CMK (cell line): ENCODE measurements around the gene NEIL1.
"Not testable (repeated sequence)": the region's sequence is repeated elsewhere in the genome, so short reads cannot be mapped to it uniquely, and the experiment has no call there.

Experiments used
- DNase-seq: peaks from one replicate; pipeline ENCODE4 v3.0.0-alpha.2; 2010; ENCODE audit warnings: low read depth

Gene NEIL1

GRCh38 chr15:75333654-75334419 lies 13.0 kb upstream of the NEIL1 start:
- DNase-seq = not testable (repeated sequence)

DNA sequence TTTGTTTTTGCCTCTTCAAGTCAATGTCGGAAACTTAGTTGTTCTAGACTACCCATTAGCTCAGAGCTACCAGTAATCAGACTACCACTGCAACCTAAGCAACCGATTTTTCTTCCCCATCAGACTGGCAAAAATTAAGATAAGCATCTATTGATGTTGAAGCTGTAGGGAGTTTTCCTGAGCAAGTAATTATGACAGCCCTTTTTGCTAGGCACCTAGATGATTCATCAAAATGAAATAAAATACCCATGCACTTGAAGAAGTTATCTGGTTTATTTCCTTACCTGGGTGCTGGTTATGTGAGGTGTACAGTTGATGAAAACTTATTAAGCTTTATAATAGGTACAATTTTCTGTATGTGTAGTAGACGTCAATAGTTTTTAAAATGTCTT lies 11.5 kb upstream of the NEIL1 start:
- no peak for DNase-seq

GRCh38 chr15:75335705-75336355 lies 11.0 kb upstream of the NEIL1 start, which contains the start of gene COMMD4:
TSS of gene COMMD4 (plus strand) at chr15:75336063. CDS start at chr15:75336090, 27 bp downstream.
- peak; percentile 89 for DNase-seq

GRCh38 chr15:75338661-75339240 lies 8.1 kb upstream of the NEIL1 start:
- no peak for DNase-seq

DNA sequence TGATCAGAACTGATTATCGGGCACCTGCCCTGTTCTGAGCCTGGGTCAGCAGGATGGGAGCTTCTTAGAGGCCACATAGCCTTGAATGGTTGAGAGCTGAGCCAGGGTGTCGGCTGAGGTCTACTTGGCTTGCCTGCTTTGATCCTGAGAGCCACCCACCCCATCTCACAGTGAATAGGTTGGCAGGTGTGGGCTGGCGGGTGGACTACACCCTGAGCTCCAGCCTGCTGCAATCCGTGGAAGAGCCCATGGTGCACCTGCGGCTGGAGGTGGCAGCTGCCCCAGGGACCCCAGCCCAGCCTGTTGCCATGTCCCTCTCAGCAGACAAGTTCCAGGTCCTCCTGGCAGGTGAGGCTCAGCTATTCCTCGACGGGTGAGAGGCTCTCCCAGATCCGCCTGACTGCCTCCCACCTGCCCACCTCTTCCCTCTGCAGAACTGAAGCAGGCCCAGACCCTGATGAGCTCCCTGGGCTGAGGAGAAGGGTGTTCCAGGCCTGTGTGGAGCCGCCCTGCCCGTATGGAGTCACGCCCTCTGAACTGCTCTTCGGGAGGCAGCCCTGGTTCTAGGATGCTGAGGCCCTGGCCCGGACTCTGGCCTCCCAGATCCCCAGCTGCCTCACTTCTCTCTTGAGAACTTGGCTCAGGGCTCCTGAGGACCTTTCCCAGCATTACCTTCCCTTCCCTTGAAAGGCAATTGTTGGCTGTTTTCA lies 7.2 kb upstream of the NEIL1 start:
- no peak for DNase-seq

GRCh38 chr15:75342221-75342620 lies 4.6 kb upstream of the NEIL1 start:
- no peak for DNase-seq

- DNase-seq = not testable (repeated sequence)
These were observed 2.9 kb upstream of the NEIL1 start for GRCh38 chr15:75343953-75344352.

DNA sequence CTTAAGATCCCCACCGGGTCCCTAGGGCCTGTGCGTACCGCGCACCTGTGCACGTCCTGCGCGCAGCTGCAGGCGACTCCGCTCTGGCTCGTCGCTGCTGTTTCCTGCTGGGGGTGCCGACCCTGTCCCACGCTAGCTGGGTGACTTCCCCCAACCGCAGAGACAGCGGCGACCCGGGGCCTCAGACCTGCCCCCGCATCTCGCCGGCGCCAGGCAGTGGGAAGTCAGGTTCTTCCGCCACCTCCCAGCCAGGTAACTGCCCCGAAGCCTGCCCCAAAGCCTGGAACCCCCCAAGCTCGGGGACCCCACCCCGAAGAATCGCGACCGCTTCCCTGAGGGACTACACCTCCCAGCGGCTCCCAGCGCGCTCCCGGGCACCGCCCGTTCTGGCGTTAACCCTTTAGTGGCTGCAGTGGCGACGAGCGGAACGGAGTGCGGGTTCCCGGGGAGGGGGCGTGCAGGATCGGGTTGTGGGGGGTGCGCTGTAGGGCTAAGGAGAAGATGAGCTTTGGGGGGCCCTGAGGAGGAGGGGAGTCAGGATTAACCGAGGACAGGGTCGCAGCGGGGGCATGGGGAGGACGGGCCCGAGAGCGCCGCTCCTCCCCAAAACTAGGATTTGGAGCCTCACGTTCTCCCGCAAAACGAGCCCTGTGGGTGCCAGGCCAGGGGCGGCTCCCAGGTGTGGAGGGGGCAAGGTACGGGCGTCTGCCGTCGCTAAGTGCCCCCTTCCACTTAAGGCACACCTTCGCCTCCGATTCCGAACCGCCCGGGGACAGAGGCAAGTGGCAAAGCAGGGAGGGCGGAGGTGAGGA lies 589 bp downstream of the NEIL1 start:
- no peak for DNase-seq

GRCh38 chr15:75348034-75348561 lies 1.3 kb downstream of the NEIL1 start:
- no peak for DNase-seq

DNA sequence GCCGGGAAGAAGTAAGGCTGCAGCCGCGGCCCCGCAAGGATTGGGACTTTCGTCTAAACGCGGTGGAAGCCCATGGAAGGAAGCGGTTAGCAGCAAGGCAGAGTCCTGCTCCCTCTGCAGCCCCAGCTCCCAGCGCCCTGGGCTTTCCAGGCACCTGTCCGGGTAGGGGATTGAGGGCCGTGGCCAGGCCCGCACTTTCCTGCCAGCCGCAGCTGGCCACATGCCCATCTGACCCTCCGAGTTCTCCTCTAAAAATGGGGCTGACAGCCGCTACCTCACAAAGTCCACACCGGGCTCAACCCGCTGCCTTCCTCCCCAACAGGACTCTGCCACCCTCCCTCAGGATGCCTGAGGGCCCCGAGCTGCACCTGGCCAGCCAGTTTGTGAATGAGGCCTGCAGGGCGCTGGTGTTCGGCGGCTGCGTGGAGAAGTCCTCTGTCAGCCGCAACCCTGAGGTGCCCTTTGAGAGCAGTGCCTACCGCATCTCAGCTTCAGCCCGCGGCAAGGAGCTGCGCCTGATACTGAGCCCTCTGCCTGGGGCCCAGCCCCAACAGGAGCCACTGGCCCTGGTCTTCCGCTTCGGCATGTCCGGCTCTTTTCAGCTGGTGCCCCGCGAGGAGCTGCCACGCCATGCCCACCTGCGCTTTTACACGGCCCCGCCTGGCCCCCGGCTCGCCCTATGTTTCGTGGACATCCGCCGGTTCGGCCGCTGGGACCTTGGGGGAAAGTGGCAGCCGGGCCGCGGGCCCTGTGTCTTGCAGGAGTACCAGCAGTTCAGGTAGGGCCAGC lies 1.9 kb downstream of the NEIL1 start:
- DNase-seq = no peak

DNA sequence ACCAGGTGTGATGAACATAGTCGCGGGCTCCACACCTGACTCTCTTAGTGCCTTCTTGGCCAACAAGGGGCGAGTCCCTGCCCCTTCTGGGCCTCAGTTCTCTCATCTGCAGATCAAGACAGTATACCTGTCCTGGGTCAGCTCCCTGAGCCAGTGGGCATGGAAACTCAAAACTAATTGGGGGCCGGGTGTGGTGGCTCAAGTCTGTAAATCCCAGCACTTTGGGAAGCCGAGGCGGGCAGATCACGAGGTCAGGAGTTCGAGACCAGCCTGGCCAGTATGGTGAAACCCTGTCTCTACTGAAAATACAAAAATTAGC lies 2.5 kb downstream of the NEIL1 start:
- not testable (repeated sequence) for DNase-seq

DNA sequence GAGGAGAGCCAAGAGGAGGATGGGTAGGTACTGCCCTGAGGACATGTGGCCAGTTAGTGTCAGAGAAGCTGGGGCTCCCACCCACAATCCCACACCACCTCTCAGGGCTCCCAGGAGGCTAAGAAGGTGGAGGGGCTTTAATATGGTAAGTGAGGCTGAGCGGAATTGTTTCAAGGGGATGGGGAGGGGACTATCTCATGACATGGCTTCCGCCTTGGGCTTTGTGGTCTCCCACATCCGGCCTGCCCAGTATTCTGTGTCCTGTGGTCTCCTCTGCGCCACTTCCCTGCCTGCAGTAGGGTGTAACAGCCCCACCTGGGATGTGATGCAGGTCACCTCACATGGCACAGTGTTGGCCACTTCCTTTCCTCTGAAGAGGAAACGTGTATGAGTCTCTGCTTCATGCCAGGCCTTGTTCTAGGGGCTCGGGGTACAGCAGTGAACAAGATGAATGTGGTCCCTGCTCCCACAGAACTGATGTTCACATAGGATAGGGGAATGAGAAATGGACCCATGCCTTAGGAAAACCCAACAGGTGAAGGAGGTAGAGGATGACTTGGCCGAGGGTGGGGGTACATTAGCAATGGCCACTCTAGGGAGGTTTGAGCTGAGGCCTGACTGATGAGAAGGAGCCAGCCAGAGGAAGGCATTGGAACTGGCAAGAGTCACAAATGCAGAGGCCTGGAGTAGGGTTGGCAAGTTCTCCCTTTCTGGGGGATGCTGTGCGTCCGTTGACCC lies 3.2 kb downstream of the NEIL1 start:
- peak; percentile 97 for DNase-seq

DNA sequence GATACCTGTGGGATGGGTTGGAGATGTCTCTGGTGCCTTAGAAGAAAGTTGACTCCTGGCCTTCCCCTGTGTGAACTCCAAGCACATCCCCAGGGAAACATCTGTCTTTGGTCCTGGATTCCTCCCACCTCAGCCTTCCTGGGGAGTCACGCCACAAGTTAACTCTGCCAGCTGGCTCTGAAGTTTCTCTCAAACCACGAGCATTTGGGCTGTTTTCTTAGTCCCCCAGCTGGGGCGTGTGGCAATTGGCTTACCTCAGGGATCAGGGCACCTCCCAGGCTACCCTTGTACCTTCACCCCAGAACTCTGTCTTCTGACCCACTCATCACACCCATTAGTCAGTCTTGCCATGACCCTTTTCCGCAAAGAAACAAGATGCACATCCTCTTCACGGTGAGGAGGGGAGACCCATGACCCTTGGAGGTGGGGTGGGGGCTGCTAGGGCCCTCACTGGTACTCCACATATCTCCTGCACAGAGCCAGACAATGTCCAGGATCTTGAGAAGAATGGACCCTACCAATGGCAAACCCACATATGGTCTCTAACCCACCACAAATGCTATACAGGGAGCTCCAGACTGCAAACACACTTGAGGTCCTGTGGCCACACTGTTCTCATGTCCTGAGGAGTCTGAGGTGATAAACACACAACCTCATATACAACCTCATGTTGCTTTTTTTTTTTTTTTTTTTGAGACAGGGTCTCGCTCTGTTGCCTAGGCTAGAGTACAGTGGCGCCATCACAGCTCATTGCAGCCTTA lies 3.9 kb downstream of the NEIL1 start:
- DNase-seq = no peak

- no peak for DNase-seq
These were observed 5.6 kb downstream of the NEIL1 start for GRCh38 chr15:75352186-75353080.

DNA sequence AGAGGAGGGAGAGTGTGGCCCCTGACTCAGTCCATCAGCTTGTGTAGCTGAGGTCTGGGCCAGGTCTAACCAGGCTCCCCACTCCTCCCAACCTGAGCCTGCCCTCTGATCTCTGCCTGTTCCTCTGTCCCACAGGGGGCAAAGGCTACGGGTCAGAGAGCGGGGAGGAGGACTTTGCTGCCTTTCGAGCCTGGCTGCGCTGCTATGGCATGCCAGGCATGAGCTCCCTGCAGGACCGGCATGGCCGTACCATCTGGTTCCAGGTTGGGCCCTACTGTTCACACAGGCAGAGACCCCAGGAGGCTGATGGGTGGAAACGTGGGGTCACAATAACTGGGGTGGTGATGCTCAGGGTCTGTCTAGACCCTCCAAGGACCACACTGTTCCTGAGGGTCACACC lies 6.8 kb downstream of the NEIL1 start:
- no peak for DNase-seq

- DNase-seq = no peak
These were observed 7.6 kb downstream of the NEIL1 start for GRCh38 chr15:75354454-75354853.

GRCh38 chr15:75355369-75355768 lies 8.5 kb downstream of the NEIL1 start:
- no peak for DNase-seq

DNA sequence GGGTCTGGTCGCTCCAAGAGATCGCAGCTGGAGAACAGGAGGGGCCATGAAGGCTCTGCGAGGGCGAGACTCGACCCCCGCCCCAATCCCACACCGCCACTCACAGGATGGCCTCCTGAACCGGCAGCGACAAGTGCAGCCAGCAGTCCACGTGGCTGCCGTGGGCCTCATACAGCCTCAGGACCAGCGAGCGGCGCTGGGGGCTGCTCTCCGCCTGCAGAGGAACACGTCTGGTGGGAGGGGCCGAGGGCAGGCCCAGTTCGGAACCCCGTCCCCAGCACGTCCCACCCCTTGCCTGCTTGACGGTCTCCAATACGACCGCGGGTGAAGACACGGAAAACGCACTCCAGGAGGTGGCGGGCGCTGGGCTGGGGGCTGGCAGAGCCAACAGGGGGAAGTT lies 9.2 kb downstream of the NEIL1 start:
- DNase-seq = no peak
